A549 treated with DMSO at 1 μM for 4 hours (cell line): Measurements from ENCODE around the gene CLDN17. TPM values are rescaled to one million over a fixed set of nuclear protein-coding genes. Genes with fewer than 3 reads are reported as not detected.

Source experiments
- total RNA-seq: library from RNA; stranded (reverse); fragments of 200-300 nt; extraction: Qiagen RNA extraction; gene quantifications from 5 replicates; pipeline ENCODE4 v1.2.3, GENCODE V29; 2022; ENCODE audit warnings: low read depth

Gene CLDN17, protein sequence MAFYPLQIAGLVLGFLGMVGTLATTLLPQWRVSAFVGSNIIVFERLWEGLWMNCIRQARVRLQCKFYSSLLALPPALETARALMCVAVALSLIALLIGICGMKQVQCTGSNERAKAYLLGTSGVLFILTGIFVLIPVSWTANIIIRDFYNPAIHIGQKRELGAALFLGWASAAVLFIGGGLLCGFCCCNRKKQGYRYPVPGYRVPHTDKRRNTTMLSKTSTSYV
- not detected in 5 replicates for total RNA-seq

GRCh38 chr21:30166705-30167104 lies at the start of gene CLDN17:
Gene CLDN17, minus strand, starts transcription at chr21:30166805. Its CDS starts 188 bp downstream, at chr21:30166617.

GRCh38 chr21:30216041-30216723 lies 49.6 kb upstream of the CLDN17 start, which contains the start of gene CLDN8:
Gene CLDN8, minus strand, starts transcription at chr21:30216097. Its CDS starts 172 bp downstream, at chr21:30215925.

Other genes starting within 250 kb of the CLDN17 start
- gene GRIK1, start 226.8 kb downstream of the CLDN17 start, total RNA-seq, result not detected in 5 replicates
- gene CLDN8, start 49.3 kb upstream of the CLDN17 start, total RNA-seq, result not detected in 5 replicates
- not detected in 5 replicates for gene KRTAP24-1, start 116.1 kb upstream of the CLDN17 start, total RNA-seq
- gene KRTAP25-1, start 122.7 kb upstream of the CLDN17 start, total RNA-seq, result not detected in 5 replicates
- not detected in 5 replicates for gene KRTAP26-1, start 153.5 kb upstream of the CLDN17 start, total RNA-seq
- not detected in 5 replicates for gene KRTAP27-1, start 170.9 kb upstream of the CLDN17 start, total RNA-seq
- not detected in 5 replicates for gene KRTAP23-1, start 181.8 kb upstream of the CLDN17 start, total RNA-seq
- not detected in 5 replicates for gene KRTAP13-2, start 205.5 kb upstream of the CLDN17 start, total RNA-seq
- gene KRTAP13-1, start 229.2 kb upstream of the CLDN17 start, total RNA-seq, result not detected in 5 replicates